Stimulated activated CD4-positive, alpha-beta T cell treated with anti-CD3 and anti-CD28 coated beads, Interleukin-4, amount 100 ng/mL, for 1 hour (primary cell): Measurements from ENCODE around the gene PPP1R12B.
"Not testable (repeated sequence)": the region's sequence is repeated elsewhere in the genome, so short reads cannot be mapped to it uniquely, and the experiment has no call there.

Experiments
- DNase-seq: peaks from one replicate; pipeline ENCODE4 v3.0.0-alpha.2; 2020

The PPP1R12B gene

GRCh38 chr1:202540014-202540413 lies 191.5 kb downstream of the PPP1R12B start:
- no peak for DNase-seq

- no peak for DNase-seq
Observed at GRCh38 chr1:202540448-202540847, 191.9 kb downstream of the PPP1R12B start.

GRCh38 chr1:202540858-202541257 lies 192.4 kb downstream of the PPP1R12B start:
- DNase-seq: not testable (repeated sequence)

GRCh38 chr1:202542415-202542814 lies 193.9 kb downstream of the PPP1R12B start:
- DNase-seq: not testable (repeated sequence)

GRCh38 chr1:202543537-202543936 lies 195.0 kb downstream of the PPP1R12B start:
- DNase-seq: not testable (repeated sequence)

GRCh38 chr1:202544766-202545449 lies 196.4 kb downstream of the PPP1R12B start:
- DNase-seq: not testable (repeated sequence)

- not testable (repeated sequence) for DNase-seq
Observed at GRCh38 chr1:202545647-202546303, 197.3 kb downstream of the PPP1R12B start.

GRCh38 chr1:202546377-202546776 lies 197.9 kb downstream of the PPP1R12B start:
- not testable (repeated sequence) for DNase-seq

- not testable (repeated sequence) for DNase-seq
Observed at GRCh38 chr1:202546796-202547195, 198.3 kb downstream of the PPP1R12B start.

GRCh38 chr1:202547215-202547614 lies 198.7 kb downstream of the PPP1R12B start:
- DNase-seq: no peak

- not testable (repeated sequence) for DNase-seq
Observed at GRCh38 chr1:202550088-202550487, 201.6 kb downstream of the PPP1R12B start.

GRCh38 chr1:202551683-202552082 lies 203.2 kb downstream of the PPP1R12B start:
- DNase-seq: no peak

GRCh38 chr1:202552615-202553014 lies 204.1 kb downstream of the PPP1R12B start:
- DNase-seq: not testable (repeated sequence)

GRCh38 chr1:202553078-202553477 lies 204.6 kb downstream of the PPP1R12B start:
- not testable (repeated sequence) for DNase-seq

GRCh38 chr1:202553560-202554038 lies 205.1 kb downstream of the PPP1R12B start:
- no peak for DNase-seq

GRCh38 chr1:202554619-202555018 lies 206.1 kb downstream of the PPP1R12B start:
- not testable (repeated sequence) for DNase-seq

- DNase-seq: not testable (repeated sequence)
Observed at GRCh38 chr1:202556037-202556436, 207.5 kb downstream of the PPP1R12B start.

GRCh38 chr1:202557662-202558061 lies 209.2 kb downstream of the PPP1R12B start:
- not testable (repeated sequence) for DNase-seq

GRCh38 chr1:202561240-202561639 lies 212.7 kb downstream of the PPP1R12B start:
- no peak for DNase-seq

- DNase-seq: no peak
Observed at GRCh38 chr1:202561726-202562443, 213.4 kb downstream of the PPP1R12B start.

- DNase-seq: no peak
Observed at GRCh38 chr1:202562444-202563060, 214.1 kb downstream of the PPP1R12B start.

GRCh38 chr1:202563818-202564217 lies 215.3 kb downstream of the PPP1R12B start:
- no peak for DNase-seq

- no peak for DNase-seq
Observed at GRCh38 chr1:202564958-202565495, 216.5 kb downstream of the PPP1R12B start.
